PC-9 (cell line): Measurements from ENCODE around the gene PKNOX1. TPM values are rescaled to one million over a fixed set of nuclear protein-coding genes. Genes with fewer than 3 reads are reported as not detected.
"Not testable (repeated sequence)": the region's sequence is repeated elsewhere in the genome, so short reads cannot be mapped to it uniquely, and the experiment has no call there.

Experiments used
- BruUV-seq: library from RNA; stranded (reverse); fragments of 400-500 nt; replicated peaks from 2 replicates; lab custom pipeline; 2021; lab: Mats Ljungman, UMichigan
- CTCF ChIA-PET: fragments of 300-600 bp; sonication (Branson Sonifier 250); formaldehyde crosslinking; loops from one replicate; lab custom pipeline; 2022; ENCODE audit warnings: antibody characterized with exemption; lab: Charles Lee
- POLR2A ChIA-PET: fragments of 300-600 bp; sonication (Branson Sonifier 250); formaldehyde crosslinking; loops from one replicate; lab custom pipeline; 2022; ENCODE audit warnings: antibody characterized with exemption; ENCODE audit not compliant: unreplicated experiment; lab: Charles Lee
- DNase-seq, 2 experiments: peaks; one replicate each; pipeline versions ENCODE4 v3.0.0 to v3.0.0-alpha.2; 2015 to 2022; ENCODE audit warnings: mixed read lengths in 1 of 2
- H2AFZ ChIP-seq: fragments of 200-600 bp; sonication (generic); 2 replicates; pipeline ENCODE4 v1.8.1; 2017; ENCODE audit warnings: antibody characterized with exemption
- H3F3A ChIP-seq: fragments of 200-600 bp; sonication (generic); 2 replicates; pipeline ENCODE4 v1.8.1; 2017; ENCODE audit warnings: antibody characterized with exemption, mild to moderate bottlenecking, low read depth; ENCODE audit not compliant: insufficient read depth
- H3K27ac ChIP-seq: fragments of 200-600 bp; sonication (generic); 2 replicates; pipeline ENCODE4 v1.6.1; 2016; ENCODE audit warnings: mixed run types
- H3K27me3 ChIP-seq: fragments of 200-600 bp; sonication (generic); 2 replicates; pipeline ENCODE4 v1.6.1; 2016; ENCODE audit warnings: low read depth, mixed run types; ENCODE audit not compliant: insufficient read depth
- H3K36me3 ChIP-seq: fragments of 200-600 bp; sonication (generic); 2 replicates; pipeline ENCODE4 v1.6.1; 2016; ENCODE audit warnings: low read depth, mixed run types
- H3K4me1 ChIP-seq: fragments of 200-600 bp; sonication (generic); replicated peaks from 2 replicates; pipeline ENCODE4 v1.6.1; 2016; ENCODE audit warnings: mixed run types; ENCODE audit not compliant: insufficient read depth
- H3K4me2 ChIP-seq: fragments of 200-600 bp; sonication (generic); 2 replicates; pipeline ENCODE4 v1.6.1; 2017; ENCODE audit warnings: mixed run types
- H3K4me3 ChIP-seq: fragments of 200-600 bp; sonication (generic); 2 replicates; pipeline ENCODE4 v1.6.1; 2016; ENCODE audit warnings: mixed run types
- H3K79me2 ChIP-seq: fragments of 200-600 bp; sonication (generic); 2 replicates; pipeline ENCODE4 v1.6.1; 2017; ENCODE audit warnings: low read depth, mixed run types
- H3K9me2 ChIP-seq: fragments of 200-600 bp; sonication (generic); 2 replicates; pipeline ENCODE4 v1.8.1; 2017; ENCODE audit warnings: mild to moderate bottlenecking; ENCODE audit not compliant: insufficient read depth
- H3K9me3 ChIP-seq: fragments of 200-600 bp; sonication (generic); 2 replicates; pipeline ENCODE4 v1.8.1; 2016; ENCODE audit warnings: low read depth; ENCODE audit not compliant: insufficient read depth
- H4K20me1 ChIP-seq: fragments of 200-600 bp; sonication (generic); 2 replicates; pipeline ENCODE4 v1.8.1; 2017; ENCODE audit not compliant: insufficient read depth
- EZH2 ChIP-seq: fragments of 200-600 bp; sonication (generic); IDR thresholded peaks from 2 replicates; pipeline ENCODE4 v1.8.0; 2017; ENCODE audit warnings: antibody characterized with exemption, low read depth
- intact Hi-C: fragments of 100-400 bp; cut with micrococcal nuclease; formaldehyde crosslinking; loops from one replicate; pipeline ENCODE4 v1.10.0; 2022; ENCODE audit not compliant: unreplicated experiment
- total RNA-seq: library from RNA; stranded (reverse); gene quantifications from 2 replicates; pipeline ENCODE4 v1.2.3, GENCODE V29; 2021
- TF ChIP-seq, protein P1 (sequence below): fragments of 200-600 bp; sonication (generic); conservative IDR thresholded peaks from 2 replicates; pipeline ENCODE4 v1.6.1; 2017; ENCODE audit warnings: mixed run types, antibody characterized with exemption, mild to moderate bottlenecking, moderate library complexity

PKNOX1 gene
- total RNA-seq, 1 experiment from 2014 or later, result 17.1 TPM

DNA sequence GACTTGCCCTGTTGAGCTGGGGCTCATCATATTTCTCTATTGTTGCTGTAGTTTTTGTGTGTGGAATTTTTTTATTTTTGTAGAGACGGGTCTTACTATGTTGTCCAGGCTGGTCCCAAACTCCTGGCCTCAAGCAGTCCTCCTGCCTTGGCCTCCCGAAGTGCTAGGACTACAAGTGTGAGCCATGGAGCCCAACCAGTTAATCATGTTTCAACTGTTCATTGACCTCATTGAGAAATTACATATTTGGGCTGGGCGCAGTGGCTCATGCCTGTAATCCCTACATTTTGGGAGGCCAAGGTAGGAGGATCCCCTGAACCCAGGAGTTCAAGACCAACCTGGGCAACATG is 9.2 kb upstream of the PKNOX1 start:
- no peaks in the 10 kb centered on the region for H3K9me3 ChIP-seq
- no peak overlapping the region for H3K4me3 ChIP-seq
- H4K20me1 ChIP-seq, result no peaks in the 10 kb centered on the region
- intact Hi-C loops, result no loop called here
- H3K4me2 ChIP-seq, result no peak overlapping the region
- ChIA-PET CTCF (no interaction called here), POLR2A (no interaction called here)
- H3K79me2 ChIP-seq, result no peaks in the 10 kb centered on the region
- no peaks in the 10 kb centered on the region for H3K27me3 ChIP-seq
- no peaks in the 10 kb centered on the region for H3K4me1 ChIP-seq
- H3F3A ChIP-seq, result no peaks in the 10 kb centered on the region
- no peaks in the 10 kb centered on the region for H3K9me2 ChIP-seq
- no peak for TF ChIP-seq EZH2
- TF ChIP-seq, protein P1, sequence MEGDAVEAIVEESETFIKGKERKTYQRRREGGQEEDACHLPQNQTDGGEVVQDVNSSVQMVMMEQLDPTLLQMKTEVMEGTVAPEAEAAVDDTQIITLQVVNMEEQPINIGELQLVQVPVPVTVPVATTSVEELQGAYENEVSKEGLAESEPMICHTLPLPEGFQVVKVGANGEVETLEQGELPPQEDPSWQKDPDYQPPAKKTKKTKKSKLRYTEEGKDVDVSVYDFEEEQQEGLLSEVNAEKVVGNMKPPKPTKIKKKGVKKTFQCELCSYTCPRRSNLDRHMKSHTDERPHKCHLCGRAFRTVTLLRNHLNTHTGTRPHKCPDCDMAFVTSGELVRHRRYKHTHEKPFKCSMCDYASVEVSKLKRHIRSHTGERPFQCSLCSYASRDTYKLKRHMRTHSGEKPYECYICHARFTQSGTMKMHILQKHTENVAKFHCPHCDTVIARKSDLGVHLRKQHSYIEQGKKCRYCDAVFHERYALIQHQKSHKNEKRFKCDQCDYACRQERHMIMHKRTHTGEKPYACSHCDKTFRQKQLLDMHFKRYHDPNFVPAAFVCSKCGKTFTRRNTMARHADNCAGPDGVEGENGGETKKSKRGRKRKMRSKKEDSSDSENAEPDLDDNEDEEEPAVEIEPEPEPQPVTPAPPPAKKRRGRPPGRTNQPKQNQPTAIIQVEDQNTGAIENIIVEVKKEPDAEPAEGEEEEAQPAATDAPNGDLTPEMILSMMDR, result no peak
- DNase-seq, result no peak
- no peak overlapping the region for H3K27ac ChIP-seq
- no TSS peak for BruUV-seq
- no peaks in the 10 kb centered on the region for H3K36me3 ChIP-seq
- H2AFZ ChIP-seq, result no peak overlapping the region

DNA sequence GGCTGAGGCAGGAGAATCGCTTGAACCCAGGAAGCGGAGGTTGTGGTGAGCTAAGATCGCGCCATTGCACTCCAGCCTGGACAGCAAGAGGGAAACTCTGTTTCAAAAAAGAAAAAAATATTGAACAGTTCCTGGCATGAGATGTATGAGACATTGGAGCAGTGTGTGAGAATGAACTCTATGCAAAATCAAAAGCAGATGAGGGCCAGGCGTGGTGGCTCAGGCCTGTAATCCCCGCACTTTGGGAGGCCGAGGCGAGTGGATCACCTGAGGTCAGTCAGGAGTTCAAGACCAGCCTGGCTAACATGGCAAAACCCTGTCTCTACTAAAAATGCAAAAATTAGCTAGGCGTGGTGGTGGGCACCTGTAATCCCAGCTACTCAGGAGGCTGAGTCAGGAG is 6.7 kb upstream of the PKNOX1 start:
- H3K79me2 ChIP-seq, H3K9me3 ChIP-seq, H3K4me3 ChIP-seq, POLR2A ChIA-PET, H3K27ac ChIP-seq, H3K4me1 ChIP-seq, H2AFZ ChIP-seq, DNase-seq, BruUV-seq, H3F3A ChIP-seq, H3K4me2 ChIP-seq, CTCF ChIA-PET, H3K36me3 ChIP-seq, H3K27me3 ChIP-seq, intact Hi-C loops, H3K9me2 ChIP-seq, H4K20me1 ChIP-seq: not testable (repeated sequence)

DNA sequence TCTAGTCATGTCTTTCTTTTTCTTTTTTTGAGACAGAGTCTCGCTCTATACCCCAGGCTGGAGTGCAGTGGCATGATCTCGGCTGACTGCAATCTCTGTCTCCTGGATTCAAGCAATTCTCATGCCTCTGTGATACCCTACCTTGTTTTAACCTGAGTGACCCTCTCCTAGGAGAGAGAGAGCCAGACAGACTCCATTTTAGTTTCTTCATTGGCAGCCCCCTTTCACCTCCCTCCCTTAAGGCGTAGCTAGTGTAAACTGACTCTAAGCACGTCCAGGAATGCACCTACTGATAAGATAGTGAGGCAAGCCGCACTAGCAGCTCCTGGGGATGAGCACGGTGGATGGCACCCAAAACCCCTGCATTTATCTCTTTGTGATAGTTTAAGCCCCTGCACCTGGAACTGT is 5.2 kb upstream of the PKNOX1 start:
- POLR2A ChIA-PET, result interaction anchor here (0.6 kb wide), 1 partner anchor 58 kb away, joined by 4 read pairs; no protein-coding TSS in a partner anchor
- Histone ChIP-seq H3K9me2 (no peaks in the 10 kb centered on the region), H3K27me3 (no peaks in the 10 kb centered on the region), H3K4me1 (0 out of 2 replicates have a peak, but pooled peaks cover 7% of the 10 kb centered on the region), H4K20me1 (no peaks in the 10 kb centered on the region), H3K36me3 (no peaks in the 10 kb centered on the region), H3K79me2 (no peaks in the 10 kb centered on the region), H3K9me3 (no peaks in the 10 kb centered on the region), H3K4me3 (no peak overlapping the region), H2AFZ (no peak overlapping the region), H3K27ac (no peak overlapping the region), H3F3A (no peaks in the 10 kb centered on the region), H3K4me2 (no peak overlapping the region)
- no TSS peak for BruUV-seq
- intact Hi-C loops, result no loop called here
- TF ChIP-seq EZH2, result no peak
- TF ChIP-seq, protein P1, result no peak
- no peak for DNase-seq
- CTCF ChIA-PET, result no interaction called here

DNA sequence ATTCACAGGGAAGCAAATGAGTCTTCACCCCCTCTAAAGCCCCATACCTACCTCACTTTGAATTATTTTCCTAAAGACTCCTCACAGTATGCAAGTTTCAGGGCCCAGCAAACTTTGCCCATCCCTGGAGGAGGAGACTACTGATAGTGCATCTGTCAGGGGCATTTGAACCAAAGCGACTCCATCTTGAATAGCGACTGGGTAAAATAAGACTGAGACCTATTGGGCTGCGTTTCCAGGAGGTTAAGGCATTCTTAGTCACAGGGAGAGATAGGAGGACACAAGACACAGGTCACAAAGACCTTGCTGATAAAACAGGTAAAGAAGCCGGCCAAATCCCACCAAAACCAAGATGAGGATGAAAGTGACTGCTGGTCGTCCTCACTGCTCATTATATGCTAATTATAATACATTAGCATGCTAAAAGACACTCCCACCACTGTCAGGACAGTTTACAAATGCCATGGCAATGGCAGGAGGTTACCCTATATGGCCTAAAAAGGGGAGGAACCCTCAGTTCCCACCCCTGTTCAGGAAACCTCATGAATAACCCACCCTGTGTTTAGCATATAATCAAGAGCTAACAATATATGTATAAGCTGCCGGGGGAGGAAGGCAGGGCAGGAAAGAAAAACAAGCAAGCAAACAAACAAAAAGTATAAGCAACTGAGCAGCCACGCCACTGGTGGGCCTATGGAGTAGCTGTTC is 3.3 kb upstream of the PKNOX1 start:
- Histone ChIP-seq H2AFZ (no peak overlapping the region), H3K4me1 (peaks cover 10% of the 10 kb centered on the region), H3K9me3 (no peaks in the 10 kb centered on the region), H3K4me2 (no peak overlapping the region), H3K79me2 (peaks cover 8% of the 10 kb centered on the region), H3F3A (no peaks in the 10 kb centered on the region), H3K36me3 (no peaks in the 10 kb centered on the region), H3K4me3 (no peak overlapping the region), H3K27me3 (no peaks in the 10 kb centered on the region), H4K20me1 (no peaks in the 10 kb centered on the region), H3K9me2 (no peaks in the 10 kb centered on the region), H3K27ac (no peak overlapping the region)
- no TSS peak for BruUV-seq
- TF ChIP-seq EZH2, result no peak
- TF ChIP-seq, protein P1, result no peak
- DNase-seq, result no peak
- ChIA-PET POLR2A (no interaction called here), CTCF (no interaction called here)
- intact Hi-C loops, result no loop called here
